OCI-M2 (cell line): ENCODE measurements around the gene ATAD5.
"Not testable (repeated sequence)": the region's sequence is repeated elsewhere in the genome, so short reads cannot be mapped to it uniquely, and the experiment has no call there.

Source experiments
- DNase-seq: peaks from one replicate; lab custom pipeline; 2025; ENCODE audit not compliant: unreplicated experiment; lab: John Stamatoyannopoulos, UW

ATAD5 gene

DNA sequence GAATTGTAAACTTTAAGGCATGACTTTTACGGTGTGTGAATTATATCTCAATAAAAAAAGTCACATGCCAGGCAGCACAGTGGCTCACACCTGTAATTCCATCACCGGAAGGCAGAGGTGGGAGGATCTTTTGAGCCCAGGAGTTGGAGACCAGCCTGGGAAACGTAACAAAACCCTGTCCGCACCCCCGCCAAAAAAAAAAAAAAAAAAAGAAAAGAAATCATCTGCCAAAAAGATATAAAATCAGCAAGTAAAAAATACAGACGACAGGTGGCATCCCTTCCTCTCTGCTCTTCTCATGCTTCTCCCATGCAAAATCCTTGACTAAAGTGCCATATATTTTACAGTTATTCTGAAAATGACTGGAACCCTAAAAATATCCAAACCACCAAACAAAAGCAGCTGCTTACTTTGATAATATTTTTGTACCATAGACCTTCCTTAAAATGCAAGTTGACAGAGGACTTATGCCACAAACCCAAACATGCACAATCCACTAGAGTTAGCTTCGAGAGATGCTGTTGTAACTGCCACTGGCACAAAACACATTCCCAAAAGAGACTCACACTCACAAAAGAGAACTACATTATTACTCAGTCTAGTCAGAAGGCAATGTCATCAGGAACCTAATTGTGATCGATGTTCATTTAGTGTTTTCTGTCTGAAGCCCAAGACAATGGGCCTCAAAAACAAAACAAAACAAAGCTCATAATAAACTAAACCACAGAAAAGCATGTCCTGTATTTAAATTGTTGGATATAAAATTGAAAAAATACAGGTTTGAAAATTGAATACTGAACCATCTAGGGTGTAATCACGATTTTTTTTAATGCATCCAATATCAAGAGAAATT lies 9.7 kb upstream of the ATAD5 start:
- DNase-seq = no peak

DNA sequence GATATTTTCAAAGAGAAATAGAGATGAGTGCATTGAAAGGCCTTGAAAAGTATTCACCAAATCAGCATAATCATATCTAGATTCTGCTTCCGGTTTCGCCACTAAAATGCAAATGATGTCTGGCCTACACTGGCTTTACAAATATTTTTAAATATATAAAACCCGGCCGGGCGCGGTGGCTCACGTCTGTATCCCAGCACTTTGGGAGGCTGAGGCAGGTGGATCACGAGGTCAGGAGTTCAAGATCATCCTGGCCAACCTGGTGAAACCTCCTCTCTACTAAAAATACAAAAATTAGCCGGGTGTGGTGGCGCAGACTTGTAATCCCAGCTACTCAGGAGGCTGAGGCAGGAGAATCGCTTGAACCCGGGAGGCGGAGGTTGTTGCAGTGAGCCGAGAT lies 8.8 kb upstream of the ATAD5 start:
- not testable (repeated sequence) for DNase-seq

DNA sequence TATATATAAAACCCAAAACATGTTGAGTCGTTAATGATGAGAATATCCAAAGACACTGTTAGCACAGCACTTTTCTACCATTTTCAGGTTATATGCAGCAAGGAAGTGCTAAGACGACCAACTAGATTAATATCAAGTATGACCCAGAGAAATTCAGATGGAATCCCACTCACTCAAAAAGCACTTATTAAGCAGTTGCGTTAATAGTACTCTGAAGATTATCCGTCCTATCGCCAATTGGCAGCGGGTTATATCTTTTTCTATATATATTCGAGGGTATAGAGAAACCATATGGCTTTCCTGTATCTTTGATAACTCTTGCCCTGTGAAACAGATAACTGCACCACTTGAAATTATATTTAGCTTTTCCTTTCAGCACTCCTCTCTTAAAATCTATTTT lies 8.3 kb upstream of the ATAD5 start:
- DNase-seq = no peak

- no peak for DNase-seq
Observed at GRCh38 chr17:30824002-30824355, 7.8 kb upstream of the ATAD5 start.

GRCh38 chr17:30824356-30825145 lies 7.2 kb upstream of the ATAD5 start, which contains the start of gene CRLF3:
Gene CRLF3 (minus strand): TSS chr17:30824692. CDS start chr17:30824651, 41 bp downstream.
- no peak for DNase-seq

- DNase-seq = no peak
Observed at GRCh38 chr17:30827082-30827481, 4.7 kb upstream of the ATAD5 start.

- DNase-seq = no peak
Observed at GRCh38 chr17:30829022-30829421, 2.7 kb upstream of the ATAD5 start.

GRCh38 chr17:30831257-30831656 lies 509 bp upstream of the ATAD5 start:
- DNase-seq = no peak

GRCh38 chr17:30832438-30833124 lies 815 bp downstream of the ATAD5 start:
- no peak for DNase-seq

GRCh38 chr17:30838202-30838807 lies 6.5 kb downstream of the ATAD5 start:
- DNase-seq = no peak

- no peak for DNase-seq
Observed at GRCh38 chr17:30840771-30841170, 9.0 kb downstream of the ATAD5 start.

DNA sequence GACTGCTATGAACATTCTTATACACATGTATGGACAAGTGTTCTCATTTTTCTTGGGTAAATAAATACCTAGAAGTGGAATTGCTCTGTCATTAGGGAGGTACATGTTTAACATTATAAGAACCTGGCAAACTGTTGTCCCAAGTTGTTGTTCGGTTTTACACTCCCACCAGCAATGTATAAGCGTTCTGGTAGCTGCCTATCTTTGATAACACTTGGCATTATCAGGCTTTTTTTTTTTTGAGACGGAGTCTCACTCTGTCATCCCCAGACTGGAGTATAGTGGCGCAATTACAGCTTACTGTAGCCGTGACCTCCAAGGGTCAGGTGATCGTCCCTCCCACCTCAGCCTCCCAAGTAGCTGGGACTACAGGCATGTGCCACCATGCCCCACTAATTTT lies 16.3 kb downstream of the ATAD5 start:
- no peak for DNase-seq

- DNase-seq = no peak
Observed at GRCh38 chr17:30854146-30854545, 22.4 kb downstream of the ATAD5 start.

DNA sequence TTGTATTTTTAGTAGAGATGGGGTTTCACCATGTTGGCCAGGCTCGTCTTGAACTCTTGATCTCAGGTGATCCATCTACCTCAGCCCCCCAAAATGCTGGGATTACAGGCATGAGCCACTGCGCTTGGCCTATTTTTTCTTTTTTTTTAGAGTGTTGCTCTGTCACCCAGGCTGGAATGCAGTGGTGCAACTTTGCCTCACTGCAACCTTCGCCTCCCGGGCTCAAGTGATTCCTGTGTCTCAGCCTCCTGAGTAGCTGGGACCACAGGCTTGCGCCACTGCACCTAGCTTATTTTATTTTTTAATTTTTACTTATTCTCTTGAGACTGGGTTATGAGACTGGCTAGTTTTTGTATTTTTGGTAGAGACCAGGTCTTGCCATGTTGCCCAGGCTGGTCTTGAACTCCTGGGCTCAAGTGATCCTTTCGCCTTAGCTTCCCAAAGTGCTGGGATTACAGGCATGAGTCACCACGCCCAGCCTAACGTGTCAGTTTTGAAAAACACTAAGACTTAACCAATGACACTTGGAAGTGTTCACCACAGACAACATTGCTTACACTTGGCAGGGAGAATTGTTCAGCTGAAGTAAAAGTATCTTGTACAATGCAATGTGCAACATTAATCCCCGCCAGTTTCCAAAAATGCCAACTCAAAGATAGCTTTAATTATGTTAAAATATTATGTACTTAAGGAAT lies 26.9 kb downstream of the ATAD5 start:
- DNase-seq = no peak

GRCh38 chr17:30864636-30865035 lies 32.9 kb downstream of the ATAD5 start:
- no peak for DNase-seq

- DNase-seq = no peak
Observed at GRCh38 chr17:30869005-30869404, 37.2 kb downstream of the ATAD5 start.

DNA sequence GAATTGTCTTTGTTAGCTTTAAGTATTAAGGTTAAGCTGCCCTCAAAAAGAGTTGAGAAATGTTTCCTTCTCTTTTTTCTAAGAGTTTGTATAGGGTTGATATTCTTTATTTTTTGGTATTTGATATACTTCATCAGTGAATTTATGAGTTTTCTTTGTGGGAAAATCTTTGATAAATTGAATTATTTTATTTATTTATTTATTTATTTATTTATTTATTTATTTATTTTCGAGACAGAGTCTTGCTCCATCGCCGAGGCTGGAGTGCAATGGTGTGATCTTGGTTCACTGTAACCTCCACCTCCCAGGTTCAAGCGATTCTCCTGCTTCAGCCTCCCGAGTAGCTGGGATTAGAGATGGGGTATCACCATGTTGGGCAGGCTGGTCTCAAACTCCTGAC lies 54.4 kb downstream of the ATAD5 start:
- no peak for DNase-seq

DNA sequence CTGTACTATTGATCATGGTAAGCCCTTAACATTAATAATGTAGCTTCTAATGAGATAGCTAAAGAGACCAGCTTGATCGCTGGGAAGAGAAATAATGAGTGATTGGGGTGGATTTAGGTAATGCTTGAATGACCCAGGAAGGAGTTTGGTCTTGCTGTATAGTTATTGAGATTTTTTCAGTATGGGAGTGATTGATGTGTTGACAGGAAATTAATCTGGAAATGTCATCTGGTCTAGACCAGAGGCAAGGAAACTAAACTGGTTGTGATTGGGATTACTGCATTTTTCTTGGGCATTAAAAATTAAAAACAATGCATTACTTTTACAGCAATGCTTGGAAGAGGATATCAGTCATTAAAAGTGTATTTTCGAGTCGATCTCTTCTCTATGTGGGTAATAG lies 62.5 kb downstream of the ATAD5 start:
- DNase-seq = no peak

GRCh38 chr17:30897311-30897710 lies 65.5 kb downstream of the ATAD5 start:
- no peak for DNase-seq

DNA sequence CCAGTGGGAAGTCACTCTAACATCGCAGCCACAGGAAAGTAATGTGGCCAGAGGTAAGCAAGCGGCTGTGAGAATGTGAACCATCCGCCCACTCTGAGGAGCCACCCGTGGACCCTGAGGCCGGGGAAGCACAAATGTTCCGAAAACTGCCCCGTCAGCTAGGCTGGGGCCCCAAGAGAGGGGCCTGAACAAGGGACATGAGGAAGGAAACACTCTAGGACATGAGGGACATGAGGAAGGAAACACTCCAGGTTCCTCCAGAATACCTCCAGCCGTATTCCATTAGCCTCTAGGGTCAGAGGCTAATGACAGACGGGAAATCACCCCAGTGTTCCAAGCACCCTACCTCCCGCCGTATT lies 74.0 kb downstream of the ATAD5 start:
- no peak for DNase-seq
